HCT116 (cell line): ENCODE results near the gene GNAO1. TPM values are rescaled to one million over a fixed set of nuclear protein-coding genes. Genes with fewer than 3 reads are reported as not detected.

Experiments used
- ATAC-seq: fragments of 200-7000 bp; cut with Tn5 transposase; 2 replicates; pipeline ENCODE4 v1.9.1; 2020; ENCODE audit warnings: mild to moderate bottlenecking, moderate library complexity
- BruUV-seq: library from RNA; stranded (reverse); fragments of 400-500 nt; replicated peaks from 2 replicates; lab custom pipeline; 2021; lab: Mats Ljungman, UMichigan
- CTCF ChIA-PET: fragments of 300-600 bp; sonication (Branson Sonifier 250); formaldehyde crosslinking; loops from one replicate; lab custom pipeline; 2021; ENCODE audit warnings: antibody characterized with exemption; lab: Charles Lee
- POLR2A ChIA-PET: fragments of 300-600, 350-600 bp; sonication (Branson Sonifier 250); formaldehyde crosslinking; loops from one replicate; lab custom pipeline; 2021; ENCODE audit warnings: antibody characterized with exemption; lab: Charles Lee
- RAD21 ChIA-PET, 2 experiments: fragments of 300-600 bp; sonication (Branson Sonifier 250); formaldehyde crosslinking; loops; one replicate each; lab custom pipeline; 2023; ENCODE audit warnings: low total read pairs in 2 of 2; ENCODE audit not compliant: uncharacterized antibody in 2 of 2, unreplicated experiment in 2 of 2, low non-redundant PET in 1 of 2; lab: Charles Lee
- DNase-seq: peaks from one replicate; pipeline ENCODE4 v3.0.0-alpha.2; 2010; ENCODE audit warnings: low read depth, low spot score
- H2AFZ ChIP-seq: fragments of 200-600 bp; shearing (Covaris generic), sonication (generic); 2 replicates; pipeline ENCODE4 v1.6.1; 2017; ENCODE audit warnings: low read depth, mixed run types, mixed read lengths, antibody characterized with exemption, low read length; ENCODE audit not compliant: poor library complexity, severe bottlenecking
- H3K27ac ChIP-seq: 2 replicates; pipeline ENCODE4 v1.5.1; 2012; ENCODE audit warnings: low read depth, low read length
- H3K27me3 ChIP-seq: fragments of 200-600 bp; sonication (generic); 2 replicates; pipeline ENCODE4 v1.6.1; 2016; ENCODE audit warnings: mixed run types, low read length, mixed read lengths; ENCODE audit not compliant: insufficient read depth
- H3K36me3 ChIP-seq, 2 experiments: fragments of 200-500 bp in 1 of 2; fragments of 200-600 bp in 1 of 2; sonication (Bioruptor generic) in 1 of 2; sonication (generic) in 1 of 2; 2 replicates each; pipeline versions ENCODE4 v1.5.1 to v1.6.1; 2014 to 2016; ENCODE audit warnings: low read length in 2 of 2, inconsistent platforms in 1 of 2, mixed read lengths in 1 of 2, mixed run types in 1 of 2; ENCODE audit not compliant: insufficient read depth in 2 of 2, control insufficient read depth in 1 of 2
- H3K4me1 ChIP-seq, 2 experiments: fragments of 200-600 bp in 1 of 2; sonication (generic) in 1 of 2; 2 replicates each; pipeline versions ENCODE4 v1.5.1 to v1.6.1; 2012 to 2017; ENCODE audit warnings: low read length in 2 of 2, inconsistent platforms in 1 of 2, mild to moderate bottlenecking in 1 of 2, mixed read lengths in 1 of 2, mixed run types in 1 of 2, moderate library complexity in 1 of 2; ENCODE audit not compliant: insufficient read depth in 2 of 2, control insufficient read depth in 1 of 2
- H3K4me2 ChIP-seq: fragments of 200-600 bp; sonication (generic); 2 replicates; pipeline ENCODE4 v1.6.1; 2017; ENCODE audit warnings: mixed run types, low read length, mixed read lengths
- H3K4me3 ChIP-seq, 2 experiments: fragments of 200-600 bp in 1 of 2; sonication (generic) in 1 of 2; replicated peaks in 1 of 2; 2 replicates each; pipeline ENCODE4 v1.5.1; 2011 to 2016; ENCODE audit warnings: low read length in 2 of 2, control low read depth in 1 of 2, low read depth in 1 of 2, mild to moderate bottlenecking in 1 of 2, mixed read lengths in 1 of 2, mixed run types in 1 of 2
- H3K79me2 ChIP-seq: fragments of 200-600 bp; sonication (generic); 2 replicates; pipeline ENCODE4 v1.6.1; 2017; ENCODE audit warnings: mild to moderate bottlenecking, mixed run types, low read length, moderate library complexity, mixed read lengths; ENCODE audit not compliant: insufficient read depth
- H3K9ac ChIP-seq: fragments of 200-600 bp; sonication (generic); 2 replicates; pipeline ENCODE4 v1.6.1; 2016; ENCODE audit warnings: low read length, mixed read lengths
- H3K9me2 ChIP-seq: fragments of 200-600 bp; sonication (generic), shearing (Covaris generic); 2 replicates; pipeline ENCODE4 v1.6.1; 2017; ENCODE audit warnings: mixed run types, mild to moderate bottlenecking, moderate library complexity; ENCODE audit not compliant: insufficient read depth
- H3K9me3 ChIP-seq, 2 experiments: fragments of 200-500 bp in 1 of 2; fragments of 200-600 bp in 1 of 2; sonication (Bioruptor generic) in 1 of 2; sonication (generic) in 1 of 2; 2 replicates each; pipeline ENCODE4 v1.6.1; 2014 to 2017; ENCODE audit warnings: low read length in 2 of 2, mixed read lengths in 2 of 2, inconsistent platforms in 1 of 2, low read depth in 1 of 2, mild to moderate bottlenecking in 1 of 2, mixed run types in 1 of 2, moderate library complexity in 1 of 2; ENCODE audit not compliant: control insufficient read depth in 1 of 2, insufficient read depth in 1 of 2
- H4K20me1 ChIP-seq: fragments of 200-600 bp; sonication (generic), shearing (Covaris generic); 2 replicates; pipeline ENCODE4 v1.6.1; 2017; ENCODE audit warnings: mixed run types, mild to moderate bottlenecking, moderate library complexity; ENCODE audit not compliant: insufficient read depth
- EGR1 ChIP-seq: IDR thresholded peaks from 2 replicates; pipeline ENCODE4 v1.6.1; 2012; ENCODE audit warnings: low read depth
- MAX ChIP-seq: IDR thresholded peaks from 2 replicates; pipeline ENCODE4 v1.6.1; 2012
- POLR2A ChIP-seq: IDR thresholded peaks from 2 replicates; pipeline ENCODE4 v1.7.0; 2011; ENCODE audit warnings: borderline replicate concordance; ENCODE audit not compliant: insufficient read depth, insufficient read length; ENCODE audit errors: extremely low read depth
- POLR2AphosphoS5 ChIP-seq: IDR thresholded peaks from 2 replicates; pipeline ENCODE4 v1.6.1; 2011; ENCODE audit warnings: mild to moderate bottlenecking, low read depth, low read length, moderate library complexity
- ZBTB33 ChIP-seq: IDR thresholded peaks from 2 replicates; pipeline ENCODE4 v1.6.1; 2011; ENCODE audit warnings: mild to moderate bottlenecking, low read length, moderate library complexity; ENCODE audit not compliant: insufficient replicate concordance; ENCODE audit errors: extremely low read depth
- ZFX ChIP-seq: fragments of 450-650 bp; IDR thresholded peaks from 2 replicates; pipeline ENCODE4 v1.6.1; 2017
- intact Hi-C: fragments of 100-400 bp; cut with micrococcal nuclease; formaldehyde crosslinking; loops from 2 replicates; pipeline ENCODE4 v1.10.0; 2022
- total RNA-seq: library from RNA; stranded (reverse); gene quantifications from one replicate; pipeline ENCODE4 v1.2.1, GENCODE V29; 2021; ENCODE audit not compliant: unreplicated experiment

The GNAO1 gene
- total RNA-seq, 1 experiment from 2014 or later: 0.12 TPM

GRCh38 chr16:56266641-56267607, 75.6 kb downstream of the GNAO1 start:
- Histone ChIP-seq H3K36me3 (no peaks in the 10 kb centered on the region), H3K9me3 (no peaks in the 10 kb centered on the region), H3K27me3 (peaks cover 16% of the 10 kb centered on the region; the same call in 1 of the 2 replicates), H3K4me2 (no peak overlapping the region), H3K79me2 (no peaks in the 10 kb centered on the region), H3K9me2 (no peaks in the 10 kb centered on the region), H3K4me3 (no peak overlapping the region), H3K9ac (no peak overlapping the region), H3K27ac (no peak overlapping the region), H4K20me1 (no peaks in the 10 kb centered on the region), H3K4me1 (no peaks in the 10 kb centered on the region), H2AFZ (no peak overlapping the region)
- intact Hi-C loops: no loop called here
- ChIA-PET RAD21 (no interaction called here), CTCF (no interaction called here), POLR2A (no interaction called here)
- no peak for ATAC-seq
- no TSS peak for BruUV-seq
- DNase-seq: no peak
- TF ChIP-seq MAX (no peak), EGR1 (no peak), POLR2AphosphoS5 (no peak), ZFX (no peak), POLR2A (no peak), ZBTB33 (no peak)
- TF ChIP-seq, all 23 proteins: peak for 0
